ENCODE results near the gene MMP12. TPM values are rescaled to one million over a fixed set of nuclear protein-coding genes. Genes with fewer than 3 reads are reported as not detected.

MMP12 gene
- total RNA-seq, 1 donor from 2014 or later = not detected

- DNase-seq (ENCODE audit: low read depth) = no peak
- TF ChIP-seq CTCF (conservative IDR thresholded peaks at IDR 0.05; ENCODE audit: low read depth, low read length) = no peak
- H3K4me3 ChIP-seq (ENCODE audit: low read depth, low read length) = no peak overlapping the region
Measured at GRCh38 chr11:102830001-102830727, 44.6 kb downstream of the MMP12 start.

- H3K4me3 ChIP-seq (ENCODE audit: low read depth, low read length) = no peak overlapping the region
- TF ChIP-seq CTCF (conservative IDR thresholded peaks at IDR 0.05; ENCODE audit: low read depth, low read length) = no peak
- no peak for DNase-seq (ENCODE audit: low read depth)
Measured at GRCh38 chr11:102829316-102830000, 45.3 kb downstream of the MMP12 start.

DNA sequence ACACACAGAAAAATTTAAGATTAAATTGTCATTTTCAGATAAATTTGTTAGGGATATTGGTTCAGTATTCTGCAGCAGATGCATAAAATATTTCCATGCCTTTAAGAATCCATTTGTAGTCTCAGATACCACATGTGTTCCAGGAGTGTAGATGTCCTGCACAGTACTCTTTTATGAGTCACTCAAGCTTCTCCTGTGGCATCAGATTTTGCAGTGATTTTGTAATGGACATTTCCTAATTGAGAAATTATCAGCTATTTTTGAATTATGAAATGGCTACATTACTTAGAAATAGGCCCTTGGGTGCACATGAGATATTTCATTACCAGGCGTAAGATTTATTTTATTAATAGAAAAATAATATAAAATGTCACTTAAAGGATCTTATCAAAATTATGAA, 50.2 kb downstream of the MMP12 start:
- TF ChIP-seq CTCF (conservative IDR thresholded peaks at IDR 0.05; ENCODE audit: low read depth, low read length) = no peak
- H3K4me3 ChIP-seq (ENCODE audit: low read depth, low read length) = no peak overlapping the region
- no peak for DNase-seq (ENCODE audit: low read depth)

- H3K4me3 ChIP-seq (ENCODE audit: low read depth, low read length) = no peak overlapping the region
- no peak for DNase-seq (ENCODE audit: low read depth)
- no peak for TF ChIP-seq CTCF (conservative IDR thresholded peaks at IDR 0.05; ENCODE audit: low read depth, low read length)
Measured at GRCh38 chr11:102819491-102819890, 55.3 kb downstream of the MMP12 start.

DNA sequence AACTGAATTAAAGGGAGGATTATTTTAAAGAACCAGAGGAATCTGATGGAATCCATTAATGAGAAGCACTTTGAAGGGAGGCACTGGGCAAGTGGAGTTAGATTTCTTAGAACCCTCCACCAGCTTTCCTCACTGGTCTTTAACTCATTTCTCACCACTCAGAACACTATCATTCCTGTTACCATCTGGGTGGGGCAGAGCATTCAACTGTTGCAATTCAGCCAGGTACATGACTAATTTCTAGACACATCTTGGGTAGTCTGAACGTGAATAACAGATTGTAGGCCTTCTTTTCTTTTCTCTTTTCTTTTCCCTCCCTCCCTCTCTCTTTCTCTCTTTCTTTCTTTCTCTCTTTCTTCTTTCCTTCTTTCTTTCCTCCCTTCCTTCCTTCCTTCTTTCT, 61.3 kb downstream of the MMP12 start:
- TF ChIP-seq CTCF (conservative IDR thresholded peaks at IDR 0.05; ENCODE audit: low read depth, low read length) = no peak
- no peak for DNase-seq (ENCODE audit: low read depth)
- no peak overlapping the region for H3K4me3 ChIP-seq (ENCODE audit: low read depth, low read length)

Other genes with a start within 250 kb of the MMP12 start
- not detected in 2 replicates for gene MMP20, start 249.7 kb downstream of the MMP12 start, total RNA-seq
- not detected in 2 replicates for gene MMP27, start 169.2 kb downstream of the MMP12 start, total RNA-seq
- gene MMP8, start 150.0 kb downstream of the MMP12 start, total RNA-seq = not detected in 2 replicates
- gene MMP10, start 94.4 kb downstream of the MMP12 start, total RNA-seq = 0.29 and 0.80 TPM in 2 replicates
- 2.7 and 3.8 TPM in 2 replicates for gene MMP1, start 76.8 kb downstream of the MMP12 start, total RNA-seq
- not detected in 2 replicates for gene MMP3, start 31.4 kb downstream of the MMP12 start, total RNA-seq
- 0.12 and 0.29 TPM in 2 replicates for gene MMP13, start 80.8 kb upstream of the MMP12 start, total RNA-seq
- 66.5 and 112 TPM in 2 replicates for gene DCUN1D5, start 217.2 kb upstream of the MMP12 start, total RNA-seq
- gene DYNC2H1, start 234.4 kb upstream of the MMP12 start, total RNA-seq = 6.9 and 13.5 TPM in 2 replicates